MM.1S (cell line): ENCODE data around the gene BPHL.

ENCODE experiments used
- EZH2 ChIP-seq: fragments of 300-600 bp; sonication (generic); optimal IDR thresholded peaks from 2 replicates; pipeline ENCODE3; 2017; ENCODE audit warnings: low read depth, mild to moderate bottlenecking, antibody characterized with exemption, low read length, mixed read lengths
- EZH2phosphoT487 ChIP-seq: fragments of 300-600 bp; sonication (generic); IDR thresholded peaks from 2 replicates; pipeline ENCODE4 v1.6.1; 2018; ENCODE audit warnings: antibody characterized with exemption, low read length
- TF ChIP-seq, protein P1 (sequence below): fragments of 300-600 bp; sonication (generic); IDR thresholded peaks from 2 replicates; pipeline ENCODE4 v1.5.1; 2016; ENCODE audit warnings: antibody characterized with exemption, low read length, mixed read lengths

GRCh38 chr6:3135668-3136291 lies 17.3 kb downstream of the BPHL start:
- TF ChIP-seq, protein P1, sequence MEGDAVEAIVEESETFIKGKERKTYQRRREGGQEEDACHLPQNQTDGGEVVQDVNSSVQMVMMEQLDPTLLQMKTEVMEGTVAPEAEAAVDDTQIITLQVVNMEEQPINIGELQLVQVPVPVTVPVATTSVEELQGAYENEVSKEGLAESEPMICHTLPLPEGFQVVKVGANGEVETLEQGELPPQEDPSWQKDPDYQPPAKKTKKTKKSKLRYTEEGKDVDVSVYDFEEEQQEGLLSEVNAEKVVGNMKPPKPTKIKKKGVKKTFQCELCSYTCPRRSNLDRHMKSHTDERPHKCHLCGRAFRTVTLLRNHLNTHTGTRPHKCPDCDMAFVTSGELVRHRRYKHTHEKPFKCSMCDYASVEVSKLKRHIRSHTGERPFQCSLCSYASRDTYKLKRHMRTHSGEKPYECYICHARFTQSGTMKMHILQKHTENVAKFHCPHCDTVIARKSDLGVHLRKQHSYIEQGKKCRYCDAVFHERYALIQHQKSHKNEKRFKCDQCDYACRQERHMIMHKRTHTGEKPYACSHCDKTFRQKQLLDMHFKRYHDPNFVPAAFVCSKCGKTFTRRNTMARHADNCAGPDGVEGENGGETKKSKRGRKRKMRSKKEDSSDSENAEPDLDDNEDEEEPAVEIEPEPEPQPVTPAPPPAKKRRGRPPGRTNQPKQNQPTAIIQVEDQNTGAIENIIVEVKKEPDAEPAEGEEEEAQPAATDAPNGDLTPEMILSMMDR, result no peak
- no peak for TF ChIP-seq EZH2phosphoT487
- no peak for TF ChIP-seq EZH2
